Measurements from ENCODE around the gene CTBS.
"Not testable (repeated sequence)": the region's sequence is repeated elsewhere in the genome, so short reads cannot be mapped to it uniquely, and the experiment has no call there.

The CTBS gene, protein sequence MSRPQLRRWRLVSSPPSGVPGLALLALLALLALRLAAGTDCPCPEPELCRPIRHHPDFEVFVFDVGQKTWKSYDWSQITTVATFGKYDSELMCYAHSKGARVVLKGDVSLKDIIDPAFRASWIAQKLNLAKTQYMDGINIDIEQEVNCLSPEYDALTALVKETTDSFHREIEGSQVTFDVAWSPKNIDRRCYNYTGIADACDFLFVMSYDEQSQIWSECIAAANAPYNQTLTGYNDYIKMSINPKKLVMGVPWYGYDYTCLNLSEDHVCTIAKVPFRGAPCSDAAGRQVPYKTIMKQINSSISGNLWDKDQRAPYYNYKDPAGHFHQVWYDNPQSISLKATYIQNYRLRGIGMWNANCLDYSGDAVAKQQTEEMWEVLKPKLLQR

DNA sequence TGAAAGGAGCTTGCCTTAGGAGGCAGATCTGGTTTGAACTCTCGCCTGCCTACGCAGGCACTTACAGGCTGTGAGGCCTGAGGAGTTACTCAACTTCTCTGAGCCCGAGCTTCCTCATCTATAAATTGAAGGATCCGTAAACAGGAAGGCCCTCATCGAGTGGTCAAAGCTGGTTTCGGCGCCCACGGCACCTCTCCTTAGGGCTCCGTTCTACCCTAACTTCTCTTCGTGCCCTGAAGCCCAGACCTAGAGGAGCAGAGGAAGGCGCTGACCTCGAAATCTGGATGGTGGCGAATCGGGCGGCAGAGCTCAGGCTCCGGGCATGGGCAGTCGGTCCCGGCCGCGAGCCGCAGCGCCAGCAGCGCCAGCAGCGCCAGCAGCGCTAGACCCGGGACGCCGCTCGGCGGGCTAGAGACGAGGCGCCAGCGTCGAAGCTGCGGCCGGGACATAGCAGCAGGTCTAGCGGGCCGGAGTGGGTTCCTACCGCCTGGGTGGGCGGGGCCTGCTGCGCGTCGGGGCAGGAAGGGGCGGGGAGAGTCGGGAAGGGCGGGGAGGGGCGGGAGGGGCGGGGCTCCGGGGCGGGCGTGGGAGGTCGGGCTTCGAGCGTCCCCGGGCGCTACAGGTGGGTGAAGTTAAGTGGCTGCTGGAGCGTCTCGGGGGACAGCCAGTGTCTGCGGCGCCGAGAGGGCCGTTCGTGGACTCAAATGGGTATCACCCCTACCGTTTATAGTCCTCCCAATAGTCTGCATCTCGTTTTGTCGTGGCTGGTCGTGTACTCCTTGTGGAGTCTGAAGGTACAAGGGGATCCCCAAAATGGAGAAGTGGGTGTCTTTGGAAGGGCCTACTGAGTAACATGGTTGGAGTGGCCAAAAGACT is at the start of gene CTBS:
TSS of gene CTBS (minus strand) at position 474 of the 876 bp plus-strand sequence. CDS start at position 449, 25 bp downstream.
- DNase-seq, result peak; percentile 86 to 90

DNA sequence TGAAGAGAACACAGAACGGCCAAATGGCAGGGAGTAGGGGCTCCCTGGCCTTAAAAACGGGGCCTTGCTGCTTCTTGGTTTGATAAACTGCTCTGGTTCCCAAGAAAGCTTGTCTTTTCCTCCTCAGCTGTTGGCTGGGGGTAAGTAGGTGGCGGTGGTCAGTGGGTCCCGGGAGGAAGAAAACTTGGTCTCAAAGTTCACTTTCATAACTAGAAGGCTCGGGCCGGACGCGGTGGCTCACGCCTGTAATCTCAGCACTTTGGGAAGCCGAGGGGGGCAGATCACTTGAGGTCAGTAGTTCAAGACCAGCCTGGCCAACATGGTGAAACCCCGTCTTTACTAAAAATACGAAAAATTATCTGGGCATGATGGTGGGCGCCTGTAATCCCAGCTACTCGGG is 47.3 kb upstream of the CTBS start:
- DNase-seq, result no peak

DNA sequence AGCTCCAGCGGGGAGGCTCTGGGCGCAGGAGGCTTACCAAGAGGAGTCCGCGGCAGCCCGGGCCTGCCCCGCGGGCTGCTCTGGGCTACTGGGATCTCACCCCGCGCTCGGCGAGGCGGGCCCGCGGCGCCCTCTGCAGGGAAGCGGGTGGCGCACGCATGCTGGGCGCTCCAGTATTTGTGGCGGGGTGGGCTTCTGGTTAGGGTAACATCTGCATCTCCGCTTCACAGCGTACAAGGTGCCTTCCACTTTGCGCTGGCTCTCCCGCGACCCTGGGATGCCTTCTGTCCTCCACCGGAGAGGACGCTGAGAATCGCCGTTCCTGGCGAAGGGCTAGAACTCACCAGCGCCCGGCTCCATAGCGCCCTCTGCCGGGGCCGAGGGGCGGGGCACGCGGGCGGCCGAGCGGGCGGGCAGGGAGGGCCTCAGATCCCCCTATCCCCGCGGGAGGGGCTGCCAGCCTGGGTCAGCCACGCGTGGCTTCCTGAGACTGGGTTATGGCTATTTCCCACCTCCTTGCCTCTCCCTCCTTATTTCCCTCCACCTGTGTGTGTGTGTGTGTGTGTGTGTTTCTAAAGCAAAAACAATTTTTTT is 46.6 kb upstream of the CTBS start:
- peak; percentile 68 to 76 for DNase-seq

DNA sequence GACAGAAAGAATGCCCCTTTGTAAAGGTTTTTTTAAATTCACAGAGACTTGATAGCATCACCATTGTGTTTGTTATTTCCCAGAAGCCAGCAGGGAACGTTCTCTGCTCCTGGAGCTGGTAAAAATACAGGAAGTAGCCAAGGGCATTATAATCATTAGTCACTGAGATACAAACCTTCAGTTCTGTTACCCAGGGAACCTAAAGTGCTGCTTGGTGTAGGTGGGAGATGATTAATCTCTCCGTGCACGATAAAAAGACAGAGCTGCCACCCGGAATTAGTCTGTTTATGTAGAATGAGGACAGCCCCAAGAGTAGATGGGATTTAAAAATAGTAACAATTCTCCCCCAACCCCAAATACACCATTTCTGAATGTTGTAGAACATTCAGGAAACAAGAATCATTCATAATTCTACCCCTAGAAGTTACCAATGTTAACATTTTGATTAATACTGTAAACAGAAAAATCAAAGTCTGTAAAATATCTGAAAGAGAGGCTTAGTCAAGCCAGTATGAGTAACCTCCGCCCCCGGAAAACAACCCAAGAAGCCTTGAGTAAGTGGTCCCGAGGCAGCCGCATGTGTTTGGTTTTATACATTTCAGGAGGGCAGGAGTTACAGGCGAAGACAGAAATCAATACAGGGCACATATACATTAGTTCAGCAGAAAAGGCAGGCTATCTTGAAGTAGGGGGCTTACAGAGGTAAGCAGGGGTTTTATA is 45.3 kb upstream of the CTBS start:
- DNase-seq, result peak; percentile 60 to 67

DNA sequence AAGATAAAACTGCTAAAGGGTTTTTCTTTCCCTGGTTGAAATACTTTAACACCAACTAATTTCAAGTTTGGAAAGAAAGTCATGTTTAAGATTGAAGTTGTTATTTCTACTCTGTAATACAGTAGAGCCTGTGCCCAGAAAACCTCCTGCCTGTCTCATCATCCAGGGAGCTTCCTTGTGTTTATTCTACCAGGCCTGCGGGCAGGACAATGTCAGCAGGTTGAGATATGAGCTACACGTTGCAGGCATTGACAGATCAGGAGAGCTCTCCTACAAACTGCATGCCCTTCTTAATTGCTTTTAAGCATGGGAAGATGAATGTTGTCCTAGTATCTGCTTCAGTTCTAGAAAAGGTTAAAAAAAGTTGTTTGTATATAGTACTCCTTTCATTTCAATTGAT is 43.1 kb upstream of the CTBS start:
- DNase-seq, result no peak

DNA sequence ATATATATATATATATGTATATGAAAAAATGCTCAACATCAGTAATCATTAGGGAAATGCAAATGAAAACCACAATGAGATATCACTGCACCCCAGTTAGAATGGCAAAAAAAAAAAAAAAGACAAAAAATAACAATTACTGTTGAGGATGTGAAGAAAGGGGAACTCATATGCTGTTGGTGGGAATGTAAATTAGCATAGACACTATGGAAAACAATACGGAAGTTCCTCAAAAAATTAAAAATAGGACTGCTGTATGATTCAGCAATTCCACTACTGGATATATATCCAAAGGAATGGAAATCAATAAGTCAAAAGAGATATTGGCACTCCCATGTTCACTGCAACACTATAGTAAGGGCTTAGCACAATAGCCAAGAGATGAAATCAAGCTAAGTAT is 41.5 kb upstream of the CTBS start:
- no peak for DNase-seq

DNA sequence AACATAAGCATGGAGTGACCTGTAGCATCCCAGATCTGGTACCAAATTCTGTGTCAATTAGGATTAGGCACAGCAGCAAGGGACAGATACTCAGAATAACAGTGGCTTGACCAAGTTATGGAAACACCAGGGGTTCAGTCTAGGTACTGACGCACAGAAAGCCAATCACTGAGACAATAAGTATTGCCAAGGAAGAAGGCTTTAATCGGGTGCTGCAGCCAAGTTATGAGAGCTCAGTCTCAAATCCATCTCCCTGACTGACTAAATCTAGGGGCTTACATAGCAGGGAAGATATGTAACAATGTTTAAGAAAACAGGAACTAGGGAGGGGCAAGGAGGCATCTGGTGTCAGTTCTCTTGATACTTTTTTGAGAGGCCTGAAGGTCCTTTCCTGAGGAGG is 39.6 kb upstream of the CTBS start:
- no peak for DNase-seq

DNA sequence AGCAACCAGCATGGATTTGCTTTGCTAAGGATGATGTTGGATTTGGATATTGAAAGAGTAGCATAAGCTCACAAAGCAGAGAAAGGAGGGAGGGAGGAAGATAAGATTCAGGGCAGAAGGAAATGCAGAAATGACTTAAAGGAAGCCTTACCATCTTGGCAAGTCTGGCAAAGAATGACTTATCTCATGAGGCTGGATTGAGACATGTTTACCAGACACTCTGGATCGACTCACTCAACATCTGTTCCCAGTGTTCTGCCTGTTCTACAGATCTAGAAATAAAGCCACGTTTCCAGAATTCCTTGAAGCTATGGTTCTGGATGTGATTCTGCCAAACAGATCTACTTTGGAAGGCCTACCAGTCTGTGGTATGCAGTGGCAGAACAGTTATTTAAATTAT is 38.8 kb upstream of the CTBS start:
- DNase-seq, result no peak

DNA sequence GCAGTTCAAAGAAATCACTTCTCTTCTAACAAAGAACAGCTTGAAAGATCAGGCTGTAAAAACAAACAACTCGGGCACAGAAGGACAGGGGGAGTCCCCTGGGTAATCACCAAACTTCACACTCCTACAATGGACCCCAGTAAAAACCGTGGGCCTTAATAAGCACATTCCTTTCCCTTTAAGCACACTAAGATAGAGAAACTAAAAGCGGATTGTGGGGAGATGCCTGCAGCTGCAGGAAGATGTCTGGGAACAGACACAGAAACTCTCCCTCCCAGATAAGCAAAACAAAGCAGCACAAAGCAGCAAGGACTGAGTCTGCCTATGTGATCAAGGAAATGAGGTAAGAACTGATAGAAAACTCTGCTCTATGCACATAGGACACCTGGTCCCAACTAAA is 37.6 kb upstream of the CTBS start:
- no peak for DNase-seq

DNA sequence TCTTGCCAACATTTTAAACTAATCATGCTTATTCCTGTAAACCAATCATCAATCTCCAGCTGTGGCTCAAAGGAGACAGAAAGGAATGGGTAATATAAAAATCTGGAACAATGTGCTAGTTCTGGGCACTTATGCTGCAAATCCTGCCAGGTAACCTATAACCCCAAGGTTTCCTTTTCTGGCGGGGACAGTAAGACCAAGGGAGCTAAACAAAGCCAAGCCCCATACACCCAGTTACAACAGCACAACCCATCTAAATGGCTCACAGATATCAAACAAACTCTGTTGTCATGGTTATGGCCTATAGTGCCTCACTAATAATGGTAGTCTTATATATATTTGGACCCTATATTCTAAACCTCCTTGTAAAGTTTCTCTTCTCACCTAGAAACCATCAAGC is 36.9 kb upstream of the CTBS start:
- DNase-seq, result no peak

DNA sequence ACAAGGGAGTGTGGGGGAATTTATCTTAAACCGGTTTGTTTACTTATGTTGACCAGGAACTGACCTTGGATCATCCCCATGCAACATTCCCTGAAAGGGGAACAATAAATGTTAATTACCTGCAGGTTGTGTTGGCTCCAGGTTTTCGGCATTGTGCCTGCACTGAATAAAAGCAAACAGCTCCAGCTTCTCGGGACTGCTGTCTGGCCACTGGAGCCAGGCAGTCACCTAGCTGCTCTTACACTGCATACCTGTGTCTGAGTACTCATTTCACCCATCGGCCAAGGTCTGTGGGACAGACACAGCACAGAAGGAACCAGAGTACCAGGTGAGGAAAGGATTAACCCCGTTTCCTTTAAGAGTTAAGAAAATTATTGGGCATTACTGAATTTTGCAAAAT is 32.7 kb upstream of the CTBS start:
- no peak for DNase-seq

DNA sequence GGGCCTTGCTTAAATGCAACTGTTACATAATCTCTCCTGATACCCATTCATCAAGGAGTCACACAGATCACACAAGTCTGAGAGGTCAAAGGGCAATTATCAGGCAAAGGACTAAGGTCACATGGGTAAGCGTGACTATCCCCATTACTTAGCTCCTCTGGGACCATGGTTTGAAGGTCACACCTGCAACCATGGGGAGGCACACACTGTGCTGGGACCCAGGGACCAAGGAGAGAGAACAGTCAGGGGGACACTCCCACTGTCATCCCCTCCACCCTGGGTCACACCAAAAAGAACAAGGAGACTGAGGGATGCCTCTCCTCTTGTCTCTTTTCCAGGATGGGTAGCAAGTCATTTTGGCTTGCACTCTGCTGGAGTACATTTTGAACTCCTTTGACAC is 30.9 kb upstream of the CTBS start:
- no peak for DNase-seq

DNA sequence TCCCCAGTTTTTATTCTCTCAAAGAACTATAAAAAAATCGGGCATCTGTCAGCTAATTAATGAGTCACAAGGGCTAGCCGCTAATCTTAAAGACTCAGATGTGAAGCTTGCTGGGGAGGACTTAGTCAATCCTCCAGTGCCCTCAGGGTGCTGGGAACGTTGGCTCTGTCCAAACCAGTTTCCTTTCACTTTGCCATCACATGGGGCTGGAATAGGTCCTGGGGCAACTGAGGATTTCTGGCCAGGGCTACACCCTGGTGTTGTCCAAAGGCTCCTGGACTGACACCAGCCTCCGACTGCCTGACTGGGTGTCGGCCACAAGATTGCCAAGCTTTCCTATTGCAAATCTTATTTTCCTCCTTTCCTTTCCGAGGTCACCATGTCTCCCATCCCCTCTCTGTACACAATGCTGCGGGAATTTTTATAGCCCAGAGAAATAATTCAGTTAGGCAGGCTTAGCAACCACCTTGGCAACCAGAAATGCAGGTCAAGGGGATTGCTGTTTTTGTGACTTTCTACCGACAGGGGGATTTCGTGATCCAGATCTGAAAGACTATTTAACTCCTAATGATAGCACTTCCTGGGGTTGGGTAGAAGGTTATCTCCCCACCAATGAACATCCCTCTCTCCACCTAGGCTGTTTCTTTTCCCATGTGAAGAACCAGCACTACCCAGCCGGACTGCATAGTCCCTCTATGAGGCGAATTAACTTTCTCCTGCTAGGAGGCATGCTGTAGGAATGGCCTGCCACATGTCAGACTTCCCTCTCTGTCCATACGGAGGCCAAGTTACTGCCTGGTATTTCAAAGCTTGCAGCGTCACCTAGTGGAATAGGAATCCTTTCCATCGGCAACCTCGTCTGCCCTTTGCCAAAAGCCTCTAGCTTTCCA is 29.9 kb upstream of the CTBS start:
- no peak for DNase-seq

DNA sequence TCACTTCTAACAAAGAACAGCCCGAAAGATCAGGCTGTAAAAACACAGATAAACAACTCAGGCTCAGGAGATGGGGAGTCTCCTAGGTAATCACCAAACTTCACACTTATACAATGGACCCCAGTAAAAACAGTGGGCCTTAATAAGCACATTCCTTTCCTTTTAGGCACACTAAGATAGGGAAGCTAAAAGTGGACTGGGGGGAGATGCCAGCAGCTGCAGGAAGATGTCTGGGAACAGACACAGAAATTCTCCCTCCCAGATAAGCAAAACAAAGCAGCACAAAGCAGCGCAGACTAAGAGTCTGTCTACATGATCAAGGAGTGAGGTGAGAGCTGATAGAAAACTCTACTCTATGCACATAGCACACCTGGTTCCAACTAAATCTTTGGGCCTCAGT is 29.0 kb upstream of the CTBS start:
- no peak for DNase-seq

DNA sequence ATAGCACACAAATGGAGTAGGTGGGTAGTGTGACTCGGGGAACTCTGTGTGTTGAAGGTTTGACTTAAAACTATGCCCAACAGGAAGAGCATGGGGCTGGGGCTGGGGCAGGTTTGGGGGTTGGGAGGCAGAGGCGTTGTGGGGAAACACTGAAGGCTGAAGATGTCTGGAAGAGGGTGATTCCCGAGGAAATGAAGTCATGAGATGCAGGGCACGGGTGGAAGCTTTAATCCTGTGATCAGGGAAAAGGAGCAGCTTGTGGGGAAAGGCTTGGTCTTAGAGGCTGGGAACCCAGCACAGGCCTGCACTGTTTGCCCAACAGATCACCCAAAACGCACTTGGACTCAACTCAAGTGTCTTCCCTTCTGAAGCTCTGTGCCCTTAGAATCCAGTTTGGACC is 26.6 kb upstream of the CTBS start:
- no peak for DNase-seq

DNA sequence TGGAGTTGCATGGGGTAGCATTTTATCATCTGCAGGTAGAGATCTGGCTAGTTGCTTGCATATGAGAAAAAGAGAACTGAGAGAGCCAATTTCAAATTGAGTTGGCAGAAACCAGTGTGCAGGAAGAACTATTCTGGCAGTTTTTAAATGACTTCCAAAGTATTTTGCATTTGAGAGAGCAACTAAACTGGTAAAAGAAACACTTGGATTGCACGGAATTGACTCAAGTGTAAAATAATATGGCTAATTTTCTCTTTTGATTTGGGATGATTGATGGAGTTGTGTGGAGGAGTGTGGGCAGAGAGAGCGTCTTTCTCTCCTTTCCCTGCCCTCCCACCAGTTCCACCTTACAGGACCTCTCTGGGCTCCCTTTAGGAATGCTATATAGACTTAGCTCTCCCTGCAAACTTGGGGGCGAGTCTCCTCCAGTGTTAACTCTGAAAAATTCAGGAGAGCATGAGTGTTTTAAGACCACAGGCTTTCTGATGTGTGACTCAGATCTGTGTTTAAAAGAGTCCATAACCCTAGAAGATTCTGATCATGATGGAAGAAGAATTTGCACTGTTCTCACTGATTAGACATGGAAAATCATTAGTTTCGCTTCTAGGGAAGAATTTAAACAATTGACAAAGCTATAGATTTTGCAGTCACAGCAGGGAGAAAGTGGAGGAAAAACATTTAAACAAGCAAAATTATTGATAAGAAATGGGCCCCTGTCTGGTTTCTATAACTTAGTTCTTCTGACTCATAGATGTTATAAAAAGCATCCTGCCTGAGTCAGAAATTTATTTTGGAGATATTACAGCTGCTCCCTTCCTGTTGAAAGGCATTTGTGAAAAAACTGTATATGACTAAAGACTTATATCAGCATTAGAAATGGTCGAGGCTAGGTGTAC is 24.9 kb upstream of the CTBS start:
- no peak for DNase-seq

DNA sequence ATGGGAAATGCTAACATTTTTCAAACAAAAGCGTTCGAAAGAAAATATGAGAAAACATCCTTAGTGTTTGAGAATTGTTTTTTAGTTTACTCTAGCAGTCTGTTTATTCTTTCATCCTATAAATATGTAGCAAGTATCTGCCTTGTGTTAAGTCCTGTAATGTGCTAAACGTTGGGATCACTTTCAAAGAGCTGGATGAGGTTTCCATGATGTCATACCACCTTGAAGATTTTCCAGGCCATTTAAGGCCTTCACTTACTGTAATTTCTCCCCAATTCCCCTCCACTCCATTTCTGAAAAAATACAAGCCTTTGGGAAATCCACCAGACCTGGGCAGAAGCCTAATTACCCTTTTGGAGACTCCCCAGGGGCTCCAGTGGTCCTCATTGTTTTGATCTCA is 24.2 kb upstream of the CTBS start:
- no peak for DNase-seq

DNA sequence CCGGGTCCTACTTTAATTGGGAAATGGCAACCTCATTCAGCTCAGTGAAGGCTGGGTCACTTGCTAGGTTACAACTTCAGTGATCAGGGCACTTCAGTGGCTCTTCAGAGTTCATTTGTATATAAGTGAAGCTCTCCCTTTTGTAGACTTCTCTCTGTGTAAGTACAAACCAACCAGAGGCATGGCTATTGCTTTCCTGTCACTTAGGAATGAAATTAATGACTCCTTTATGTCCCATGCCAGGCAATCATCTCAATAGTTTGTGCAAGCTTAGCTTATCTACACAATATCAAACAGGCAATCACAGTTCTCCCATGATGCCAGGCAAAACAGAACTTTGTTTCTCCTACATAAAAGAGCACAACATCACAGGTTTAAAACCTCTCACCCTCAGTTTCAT is 22.8 kb upstream of the CTBS start:
- no peak for DNase-seq

DNA sequence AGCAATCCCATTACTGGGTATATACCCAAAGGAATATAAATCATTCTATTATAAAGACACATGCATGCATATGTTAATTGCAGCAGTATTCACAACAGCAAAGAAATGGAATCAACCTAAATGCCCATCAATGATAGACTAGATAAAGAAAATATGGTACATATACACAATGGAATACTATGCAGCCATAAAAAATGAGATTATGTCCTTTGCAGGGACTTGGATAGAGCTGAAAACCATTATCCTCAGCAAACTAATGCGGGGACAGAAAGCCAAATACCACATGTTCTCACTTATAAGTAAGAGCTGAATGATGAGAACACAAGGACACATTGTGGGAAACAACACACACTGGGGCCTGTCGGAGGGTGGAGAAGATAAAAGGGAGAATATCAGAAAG is 20.7 kb upstream of the CTBS start:
- not testable (repeated sequence) for DNase-seq

DNA sequence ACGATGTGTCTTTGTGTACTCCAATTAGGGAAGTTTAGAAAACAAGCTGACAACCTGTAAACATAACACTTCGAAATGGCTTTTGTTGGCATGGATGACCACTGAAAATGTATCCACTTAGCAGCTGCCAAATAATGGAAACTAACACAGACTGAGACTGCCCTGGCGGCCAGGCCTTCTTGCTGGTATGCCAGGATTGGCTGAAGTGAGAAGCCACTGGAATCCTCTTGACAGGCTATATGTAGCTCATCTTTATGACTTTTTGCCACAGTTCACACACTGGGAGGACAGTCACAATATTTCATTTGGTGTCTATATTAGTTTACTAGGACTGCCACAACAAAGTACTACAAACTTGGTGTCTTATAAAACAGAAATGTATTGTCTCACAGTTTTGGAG is 12.9 kb upstream of the CTBS start:
- no peak for DNase-seq

DNA sequence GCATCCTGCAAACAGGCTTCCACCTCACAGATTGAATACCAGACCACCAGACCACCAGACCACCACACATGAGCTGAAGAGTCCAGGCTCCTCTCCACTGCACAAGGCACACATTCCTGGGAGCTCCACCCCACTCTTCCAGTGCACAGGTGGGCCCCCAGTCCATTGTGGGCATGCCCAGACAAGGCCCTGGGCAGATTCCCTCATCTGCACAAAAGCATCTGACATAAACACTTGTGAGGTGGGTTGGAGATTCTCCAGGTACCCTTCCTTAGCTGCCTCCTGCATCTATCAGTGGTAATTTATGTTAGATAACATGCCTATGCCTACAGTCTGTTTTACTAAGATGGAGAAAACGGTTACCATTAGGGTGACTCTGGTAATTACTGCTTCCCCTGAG is 11.6 kb upstream of the CTBS start:
- no peak for DNase-seq

Measured in AML-193 (cell line).